Measurements from ENCODE around the gene ELFN2.

Gene ELFN2

GRCh38 chr22:37431801-37432707 lies 4.8 kb upstream of the ELFN2 start (continued):
- TF ChIP-seq ZNF623 (tag by site-specific recombination; IDR thresholded peaks at IDR 0.05) (no peak), ZSCAN16 (tag by site-specific recombination; IDR thresholded peaks at IDR 0.05) (no peak), ZNF704 (tag by site-specific recombination; IDR thresholded peaks at IDR 0.05) (no peak), ZNF777 (tag by site-specific recombination; IDR thresholded peaks at IDR 0.05; ENCODE audit: borderline replicate concordance) (no peak), ZNF366 (tag by site-specific recombination; conservative IDR thresholded peaks at IDR 0.05) (peak; percentile 85), ZXDB (tag by site-specific recombination; IDR thresholded peaks at IDR 0.05) (peak; percentile 23; the same call in 1 of the 2 replicates), ZNF404 (tag by site-specific recombination; IDR thresholded peaks at IDR 0.05) (no peak), ZNF701 (tag by site-specific recombination; IDR thresholded peaks at IDR 0.05) (no peak), ZNF140 (tag by site-specific recombination; IDR thresholded peaks at IDR 0.05) (no peak), ZNF239 (tag by site-specific recombination; IDR thresholded peaks at IDR 0.05) (no peak), ZNF510 (tag by site-specific recombination; IDR thresholded peaks at IDR 0.05; ENCODE audit: insufficient replicate concordance) (no peak), ZNF324 (tag by site-specific recombination; IDR thresholded peaks at IDR 0.05) (peak; percentile 85; the same call in 1 of the 2 replicates), KLF17 (tag by site-specific recombination; IDR thresholded peaks at IDR 0.05) (peak; percentile 96), ZBTB20 (tag by site-specific recombination; IDR thresholded peaks at IDR 0.05) (0 out of 2 replicates have a peak, but pooled peaks have one; percentile 32), ZNF658 (tag by site-specific recombination; IDR thresholded peaks at IDR 0.05) (no peak), PRDM6 (tag by site-specific recombination; IDR thresholded peaks at IDR 0.05) (peak; percentile 75), ZNF202 (tag by site-specific recombination; IDR thresholded peaks at IDR 0.05; ENCODE audit: borderline replicate concordance) (no peak), ZNF398 (tag by site-specific recombination; IDR thresholded peaks at IDR 0.05) (peak; percentile 99), ZNF10 (tag by site-specific recombination; IDR thresholded peaks at IDR 0.05) (no peak), KLF9 (tag by site-specific recombination; IDR thresholded peaks at IDR 0.05; ENCODE audit: low read depth) (no peak), ZNF518A (tag by site-specific recombination; conservative IDR thresholded peaks at IDR 0.05; ENCODE audit: low read depth) (peak; percentile 68), GLI4 (tag by site-specific recombination; IDR thresholded peaks at IDR 0.05) (no peak), ZBTB44 (tag by site-specific recombination; IDR thresholded peaks at IDR 0.05) (no peak), ZNF292 (tag by site-specific recombination; IDR thresholded peaks at IDR 0.05; ENCODE audit: borderline replicate concordance, low read depth) (no peak)
